Adrenal gland (tissue), 5 donors: ENCODE measurements around the gene PTPRN2.

Source experiments
- CTCF ChIP-seq, 6 experiments: fragments of 450-650 bp in 4 of 6; fragments of 200-600 bp in 2 of 6; sonication (generic) in 1 of 6; IDR thresholded peaks; 1 replicate in 5 of 6; 2 replicates in 1 of 6; pipeline versions ENCODE4 v1.5.1 to v1.8.0; 2016 to 2021; ENCODE audit warnings: antibody characterized with exemption in 6 of 6, mild to moderate bottlenecking in 2 of 6, moderate library complexity in 1 of 6
- POLR2A ChIP-seq, 2 donors: fragments of 450-650 bp; IDR thresholded peaks; one replicate each; pipeline ENCODE4 v1.6.1; 2017; ENCODE audit warnings: antibody characterized with exemption in 2 of 2, mild to moderate bottlenecking in 2 of 2, moderate library complexity in 1 of 2
- donor health status: DM: no; HTN: no; CAD: no.

DNA sequence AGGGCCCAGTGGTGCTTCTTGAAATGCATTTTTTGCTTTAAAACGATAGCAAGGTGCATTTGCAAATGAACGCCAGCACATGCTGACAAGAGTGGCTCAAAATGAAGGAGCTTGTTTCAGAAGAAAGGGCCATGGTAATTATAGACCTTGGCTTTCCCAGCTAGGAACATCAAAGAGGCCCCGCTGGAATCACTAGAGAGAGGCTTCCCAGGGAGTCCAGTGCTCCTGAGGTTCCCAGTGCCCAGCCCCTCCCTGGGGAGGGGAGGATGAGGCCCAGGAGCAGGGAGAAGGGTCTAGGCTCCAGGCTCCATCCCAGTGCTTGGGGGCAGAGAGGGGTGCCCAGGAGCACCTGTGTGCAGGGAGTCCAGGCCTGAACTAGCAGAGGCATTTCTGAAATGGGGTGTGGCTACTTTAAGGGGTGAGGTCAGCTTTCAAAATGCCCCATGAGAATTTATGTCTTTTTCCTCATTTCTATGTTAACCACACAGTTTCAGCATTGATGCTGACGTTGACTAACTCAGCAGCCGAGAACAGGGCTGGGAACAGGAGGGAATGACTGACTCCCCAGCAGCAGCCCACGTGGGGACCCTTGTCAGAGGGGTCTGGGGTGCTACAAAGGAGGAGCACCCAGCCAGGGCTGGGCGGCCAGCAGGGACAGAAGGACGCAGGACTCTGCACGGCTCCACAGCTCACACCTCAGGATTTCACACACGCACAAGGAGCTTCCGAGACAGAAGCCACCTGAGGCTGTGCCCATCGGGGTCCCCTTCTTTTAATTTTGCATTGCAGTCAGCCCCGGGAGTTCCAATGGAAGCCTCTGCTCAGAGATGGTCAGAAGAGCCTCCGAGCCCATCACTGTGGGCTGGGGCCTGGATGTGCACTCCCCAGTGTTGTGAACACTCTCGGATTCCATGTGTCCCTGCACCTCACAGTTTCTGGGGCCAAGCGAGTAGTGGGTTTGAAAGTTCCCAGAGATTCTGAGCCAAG is 570.2 kb downstream of the PTPRN2 start:
- TF ChIP-seq CTCF (IDR thresholded peaks at IDR 0.05), result no peak
- TF ChIP-seq POLR2A (IDR thresholded peaks at IDR 0.05), result no peak
